ENCODE data around the gene C17orf113.

The C17orf113 gene
- total RNA-seq: 0.61 to 2.2 (median 1.1) reads per million in 4 donors

DNA sequence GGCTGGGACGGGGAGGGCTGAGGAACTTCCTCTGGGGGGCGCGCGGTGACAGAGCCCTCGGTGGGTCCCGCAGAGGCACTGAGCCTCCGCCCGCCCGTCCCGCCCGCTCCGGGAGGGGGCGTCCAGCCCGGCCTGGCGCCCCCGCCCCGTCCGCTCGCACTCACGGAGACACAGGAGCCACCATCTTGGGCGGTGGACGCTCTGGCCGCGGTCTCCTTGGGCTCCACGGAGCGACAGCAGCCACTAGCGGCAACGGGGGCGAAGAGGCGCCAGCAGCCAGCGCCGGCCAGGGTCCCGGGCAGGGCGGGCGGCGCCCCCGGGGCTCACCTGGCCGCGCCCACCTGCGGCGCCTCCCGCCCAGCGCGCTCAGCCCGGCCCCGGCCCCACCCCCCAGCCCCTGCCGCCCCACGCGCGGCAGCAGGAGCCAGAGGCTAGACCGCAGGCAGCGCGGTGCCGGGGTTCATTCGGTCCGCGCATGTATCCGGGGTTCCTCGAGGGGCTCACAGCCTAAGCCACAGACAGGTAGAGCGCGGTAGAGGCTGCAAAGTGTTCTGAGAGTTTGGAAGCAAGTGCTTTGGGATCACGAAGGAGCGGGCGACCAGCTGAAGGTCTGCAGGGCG lies at the start of gene C17orf113:
Gene C17orf113 (minus strand): TSS at position 209 of the 620 bp plus-strand sequence. CDS start 7,225 bp downstream, outside the sequence.
- DNase-seq: peak in 4 of 5 donors; percentile 15 to 32 (median 26)

DNA sequence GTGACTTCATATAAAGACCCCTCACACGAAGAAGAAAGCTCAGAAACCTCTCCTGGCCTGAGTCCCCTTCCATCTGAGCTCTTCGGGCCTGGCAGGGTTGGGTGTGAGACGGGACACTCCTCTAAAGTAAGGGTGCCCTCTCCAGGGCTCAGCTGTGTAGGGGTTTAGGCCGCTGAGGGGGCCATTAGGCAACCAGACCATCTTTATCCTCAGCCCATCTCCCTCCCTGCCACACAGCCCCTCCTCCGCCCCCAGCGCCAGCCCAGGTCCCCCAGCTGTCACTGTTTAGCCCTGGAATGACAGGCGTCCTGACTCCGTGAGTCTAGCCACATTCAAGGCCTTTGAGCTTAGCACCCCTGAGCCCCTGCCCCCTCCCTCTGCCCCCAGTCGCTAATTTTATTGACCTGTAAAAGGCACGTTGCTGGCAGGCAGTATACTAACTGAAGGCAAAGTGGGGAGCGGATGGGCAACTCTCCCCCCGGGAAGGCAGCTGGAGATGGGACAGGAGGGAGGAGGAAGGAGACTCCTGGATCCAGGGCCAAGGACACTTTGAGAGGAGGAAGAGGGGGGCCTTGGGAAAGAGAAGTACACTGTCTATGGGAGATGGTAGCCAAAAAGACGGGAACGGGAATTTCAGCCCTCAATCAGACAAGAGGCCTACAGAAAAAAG lies 48.5 kb upstream of the C17orf113 start:
- DNase-seq: no peak

DNA sequence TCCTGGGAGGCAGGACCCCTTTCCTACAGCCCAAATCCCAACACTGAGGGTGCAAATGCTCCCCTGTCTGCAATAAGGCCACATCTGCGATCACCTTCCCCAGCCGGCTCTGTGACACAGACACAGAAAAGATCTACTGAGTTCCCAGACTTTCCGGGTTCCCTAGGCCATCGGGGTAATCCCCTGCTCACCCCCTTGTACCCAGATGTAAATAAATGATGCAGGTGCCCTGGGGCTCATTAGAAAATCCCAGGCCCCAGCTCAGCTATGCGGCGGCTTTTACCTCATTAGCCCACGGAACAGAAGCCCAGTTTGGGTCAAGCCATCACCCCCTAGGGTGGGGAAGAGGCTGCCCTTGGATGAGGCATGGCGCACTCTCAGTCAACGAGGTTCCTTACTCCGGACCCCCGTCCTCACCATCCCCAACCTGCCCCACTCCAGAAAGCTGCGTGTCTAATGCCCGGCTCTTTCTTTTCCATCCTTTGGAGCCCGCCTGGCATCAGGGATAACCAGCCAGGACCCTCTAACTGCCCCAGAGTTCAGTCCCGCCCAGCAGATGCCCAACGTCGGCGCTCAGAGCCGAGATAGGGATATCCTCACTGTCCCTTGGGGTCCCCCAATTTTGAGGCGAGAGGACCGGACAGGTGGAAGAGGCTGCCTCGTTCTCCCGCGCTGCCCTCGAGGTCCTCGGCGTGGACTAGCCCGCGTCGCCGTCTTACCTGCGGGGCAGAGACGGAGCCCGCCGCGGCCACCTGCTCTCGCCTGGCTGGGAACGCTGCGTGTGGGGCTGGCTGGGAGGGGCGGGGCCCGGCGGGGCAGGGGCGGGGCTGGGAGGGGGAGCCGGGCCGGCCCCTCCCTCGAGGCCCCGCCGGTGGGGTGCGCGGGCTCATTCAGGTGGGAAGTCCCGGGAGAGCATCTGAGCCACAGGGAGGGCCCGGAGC lies 47.6 kb upstream of the C17orf113 start, which contains the start of gene ZNF385C:
Gene ZNF385C (minus strand): TSS at position 783 of the 941 bp plus-strand sequence. CDS start 35,417 bp downstream, outside the sequence.
- DNase-seq: peak in 3 of 5 donors; percentile 41 to 55 (median 46)

DNA sequence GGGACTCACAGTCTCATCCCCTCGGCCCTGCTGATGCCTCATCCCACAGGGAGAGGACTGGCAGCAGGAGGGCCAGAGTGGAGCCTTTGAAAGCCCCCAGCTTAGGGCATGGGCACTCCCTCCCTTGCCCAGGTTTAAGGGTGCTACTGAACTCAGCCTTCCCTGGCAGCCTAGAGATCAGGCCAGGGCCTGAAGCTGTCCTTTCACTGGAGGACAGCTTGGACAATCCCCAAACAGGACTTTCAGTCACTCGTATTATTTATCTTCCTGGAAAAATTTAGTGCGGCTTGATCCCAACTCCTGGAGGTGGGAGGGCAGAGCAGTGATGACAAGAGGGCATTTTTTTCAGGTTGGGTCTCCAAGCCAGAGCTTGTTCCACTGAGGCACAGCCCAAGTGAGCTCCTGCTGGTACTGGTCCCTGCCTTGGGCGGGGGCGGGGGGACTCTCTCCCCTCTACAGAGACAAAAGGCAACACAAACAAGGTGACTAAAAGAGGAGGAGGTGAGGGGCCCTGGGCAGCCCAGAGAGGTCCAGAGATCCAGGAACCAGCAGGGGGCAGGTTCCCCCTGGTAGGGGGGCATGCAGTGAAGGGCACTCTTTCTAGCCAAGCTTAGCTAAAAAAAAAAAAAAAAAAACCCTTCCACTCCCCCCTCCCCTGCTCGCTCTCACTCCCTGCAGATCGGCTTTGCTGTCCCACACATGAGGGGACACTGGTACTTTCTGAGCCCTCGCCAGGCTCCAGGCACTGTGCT lies 46.1 kb upstream of the C17orf113 start:
- DNase-seq: no peak

DNA sequence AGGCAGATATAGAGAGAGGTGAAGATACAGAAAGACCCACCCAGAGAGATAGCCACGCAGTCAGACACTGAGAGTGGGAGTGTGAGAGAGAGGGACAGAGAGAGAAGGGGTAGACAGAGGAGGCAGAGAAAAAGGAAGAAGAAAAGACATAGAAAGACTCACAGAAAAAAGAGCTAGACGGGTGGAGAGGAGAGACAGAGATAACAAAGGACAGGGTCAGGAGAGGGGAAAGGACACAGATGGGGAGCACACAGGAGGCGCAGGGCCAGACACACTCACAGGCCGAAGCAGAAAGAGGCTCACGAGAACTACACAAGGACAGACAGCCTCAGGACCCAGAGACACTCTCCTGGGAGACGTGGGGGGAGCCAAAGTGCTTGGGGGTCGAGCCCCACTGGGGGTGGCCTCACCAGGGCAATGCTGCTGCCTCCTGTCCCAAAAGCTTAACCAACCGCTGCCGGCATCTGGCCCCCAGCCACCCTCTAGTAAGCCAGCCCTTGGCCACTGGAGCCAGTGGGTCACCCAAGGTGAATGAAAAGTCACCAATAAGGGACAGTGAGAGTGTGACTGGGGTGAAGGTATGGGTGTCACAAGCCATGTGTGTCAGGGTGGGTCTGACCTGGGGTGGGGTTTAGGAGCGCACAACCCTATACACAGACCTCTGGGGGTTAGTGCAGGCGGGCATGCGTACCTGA lies 44.1 kb upstream of the C17orf113 start:
- DNase-seq: no peak

DNA sequence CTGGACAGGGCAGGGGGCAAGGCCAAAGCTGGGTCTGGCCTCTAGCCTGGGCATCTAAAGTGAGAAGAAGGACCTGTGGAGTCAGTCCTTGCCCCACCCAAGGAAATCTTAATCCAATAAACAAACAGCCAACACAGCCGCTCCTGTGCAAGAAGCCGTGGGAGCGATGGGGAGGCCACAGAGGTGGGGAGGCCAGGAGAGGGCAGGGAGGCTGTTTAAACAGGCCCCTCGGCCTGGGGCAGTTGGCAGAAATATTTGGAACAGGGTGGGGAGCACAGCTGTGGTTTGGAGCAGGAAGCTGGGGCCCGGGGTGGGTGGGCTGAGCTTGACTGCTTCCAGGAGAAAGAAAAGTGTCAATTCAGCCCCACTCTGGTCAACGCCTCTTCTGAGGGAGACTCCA lies 42.5 kb upstream of the C17orf113 start:
- no peak for DNase-seq

DNA sequence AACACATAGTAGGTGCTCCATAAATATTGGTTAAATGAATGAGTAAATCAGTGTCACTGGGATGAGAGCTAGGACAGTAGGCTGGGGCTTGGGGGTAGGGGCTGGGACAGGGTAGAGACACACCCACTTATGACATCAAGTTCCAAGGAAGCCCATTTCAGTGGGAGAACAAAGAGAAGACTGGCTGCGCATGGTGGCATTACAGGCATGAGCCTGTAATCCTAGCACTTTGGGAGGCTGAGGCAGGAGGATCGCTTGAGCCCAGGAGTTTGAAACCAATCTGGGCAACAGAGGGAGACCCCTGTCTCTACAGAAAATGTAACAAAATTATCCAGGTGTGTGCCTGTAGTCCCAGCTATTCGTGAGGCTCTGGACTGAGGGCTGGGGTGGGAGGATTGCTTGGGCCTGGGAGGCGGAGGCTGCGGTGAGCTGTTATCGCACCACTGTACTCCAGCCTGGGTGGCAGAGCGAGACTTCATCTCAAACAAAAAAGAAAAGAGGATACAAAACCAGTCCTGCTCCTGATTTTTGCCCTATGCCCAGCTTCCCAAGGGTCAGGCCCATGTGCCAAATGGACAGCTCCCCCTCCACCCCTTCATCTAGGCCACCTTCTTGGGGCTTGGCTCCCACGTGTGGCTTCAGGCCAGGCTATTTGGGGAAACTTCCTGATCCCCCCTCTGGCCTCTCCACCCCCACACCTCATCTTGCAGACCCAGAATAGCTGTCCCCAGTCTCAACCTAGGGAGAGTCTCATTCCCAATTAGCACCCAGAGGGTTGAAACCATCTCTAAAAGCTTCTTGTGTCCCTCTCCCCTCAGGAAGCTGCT lies 40.8 kb upstream of the C17orf113 start:
- DNase-seq: no peak

DNA sequence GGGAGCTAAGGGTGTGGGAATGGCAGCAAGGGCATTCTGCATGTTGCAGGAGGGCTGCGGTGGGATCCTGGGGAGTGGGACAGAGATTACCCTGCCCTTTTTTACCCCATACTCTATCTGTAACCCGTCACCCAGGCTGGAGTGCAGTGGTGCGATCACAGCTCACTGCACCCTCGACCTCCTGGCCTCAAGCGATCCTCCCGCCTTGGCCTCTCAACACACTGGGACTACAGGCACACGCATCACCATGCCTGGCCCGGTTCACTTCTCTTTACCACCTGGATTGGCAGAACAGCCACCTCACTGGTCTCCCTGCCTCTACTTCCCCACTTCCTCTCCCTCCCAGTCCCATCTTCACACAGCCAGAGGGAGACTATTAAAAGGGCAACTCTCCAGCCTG lies 38.3 kb upstream of the C17orf113 start:
- no peak for DNase-seq

DNA sequence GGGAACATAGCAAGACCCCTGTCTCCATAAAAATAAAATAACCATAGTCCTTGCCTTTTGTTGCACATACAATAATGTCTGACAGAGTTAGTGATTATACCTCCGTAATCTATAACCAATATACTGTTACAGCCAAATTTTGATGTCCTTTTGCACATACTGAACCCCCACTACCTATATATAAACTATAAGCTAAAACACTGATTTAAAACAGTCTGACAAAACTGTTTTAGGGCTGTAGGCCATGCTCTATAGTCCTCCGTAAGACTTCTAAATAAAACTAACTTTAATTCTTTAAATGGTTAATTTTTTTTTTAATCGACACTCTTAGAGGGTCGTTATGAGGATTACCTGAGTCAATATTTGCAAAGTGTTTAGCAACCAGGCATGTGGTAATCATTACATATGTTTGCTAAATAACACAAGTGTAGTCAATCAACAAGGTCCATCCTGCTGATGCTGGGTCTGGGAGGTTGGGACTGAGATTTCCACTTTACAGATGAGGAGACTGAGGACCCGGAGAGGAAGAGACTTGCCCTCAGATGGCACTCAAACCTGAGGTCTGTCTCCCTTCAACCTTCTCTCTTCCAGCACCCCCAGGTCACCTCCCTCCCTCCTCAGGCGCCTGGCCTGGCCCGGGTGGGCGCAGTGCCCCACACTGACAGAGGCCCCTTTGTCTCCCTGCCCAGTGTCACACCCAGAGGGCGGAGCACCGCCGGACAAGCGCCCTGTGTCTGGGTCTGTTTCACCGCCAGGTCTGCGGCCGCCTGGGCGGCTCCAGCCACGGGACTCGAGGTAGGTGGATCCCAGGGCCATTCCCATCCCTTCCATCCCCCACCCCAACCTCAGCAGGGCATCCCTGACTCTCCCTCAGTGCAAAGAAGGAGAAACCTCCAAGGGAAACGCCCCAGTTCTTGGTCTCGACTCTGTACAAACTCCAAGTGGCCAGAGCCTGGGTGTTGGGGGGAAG lies 37.6 kb upstream of the C17orf113 start:
- no peak for DNase-seq

DNA sequence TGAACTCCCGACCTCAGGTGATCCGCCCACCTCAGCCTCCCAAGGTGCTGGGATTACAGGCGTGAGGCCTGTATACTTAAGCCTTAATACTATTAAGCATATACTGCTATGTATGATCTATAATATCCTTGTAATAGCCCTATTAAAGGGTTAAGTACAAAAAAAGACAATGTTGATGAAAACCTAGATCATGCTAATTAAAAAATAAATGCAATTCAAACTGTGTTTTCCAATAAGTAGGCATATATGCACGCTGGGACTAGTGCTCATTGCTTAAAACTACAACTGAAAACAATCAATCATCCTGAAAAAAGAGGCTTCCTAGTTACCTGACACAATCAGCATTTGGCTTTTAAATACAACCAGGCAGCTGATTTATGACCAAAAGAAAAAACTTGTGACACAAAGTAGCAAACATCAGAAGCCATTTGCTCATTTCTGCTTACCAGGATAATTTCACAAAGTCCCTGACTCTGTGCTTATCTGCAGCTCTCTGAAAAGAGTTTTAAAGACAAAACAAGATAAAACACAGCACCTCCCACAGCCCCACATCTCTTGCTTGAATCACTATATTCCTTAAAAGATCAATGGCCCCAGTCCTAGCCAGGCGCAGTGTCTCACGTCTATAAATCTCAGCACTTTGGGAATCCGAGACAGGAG lies 36.8 kb upstream of the C17orf113 start:
- no peak for DNase-seq

DNA sequence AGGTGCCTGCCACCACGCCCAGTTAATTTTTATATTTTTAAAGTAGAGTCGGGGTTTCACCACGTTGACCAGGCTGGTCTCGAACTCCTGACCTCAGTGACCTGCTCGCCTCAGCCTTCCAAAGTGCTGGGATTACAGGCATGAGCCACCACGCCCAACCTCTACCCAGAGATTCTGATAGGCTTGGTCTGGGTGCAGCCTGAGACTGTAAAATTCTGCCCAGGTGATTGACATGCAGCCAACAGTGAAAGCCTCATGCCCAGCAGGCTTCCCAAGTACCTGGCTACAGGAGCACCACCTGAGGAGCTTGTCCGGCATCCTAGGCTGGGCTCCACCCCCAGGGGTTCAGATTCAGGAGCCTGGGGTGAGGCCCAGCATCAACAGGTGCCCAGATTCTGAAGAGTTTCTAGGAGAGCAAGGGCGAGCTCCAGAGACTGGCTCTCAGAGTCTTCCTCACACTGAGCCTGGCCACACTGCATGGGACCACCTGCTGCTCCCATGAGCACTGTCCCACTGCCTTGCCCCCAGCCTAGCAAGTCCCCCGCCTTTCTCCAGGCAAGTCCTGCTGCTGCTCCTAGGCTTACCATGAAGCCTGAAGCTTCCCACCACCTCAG lies 31.2 kb upstream of the C17orf113 start:
- DNase-seq: no peak

DNA sequence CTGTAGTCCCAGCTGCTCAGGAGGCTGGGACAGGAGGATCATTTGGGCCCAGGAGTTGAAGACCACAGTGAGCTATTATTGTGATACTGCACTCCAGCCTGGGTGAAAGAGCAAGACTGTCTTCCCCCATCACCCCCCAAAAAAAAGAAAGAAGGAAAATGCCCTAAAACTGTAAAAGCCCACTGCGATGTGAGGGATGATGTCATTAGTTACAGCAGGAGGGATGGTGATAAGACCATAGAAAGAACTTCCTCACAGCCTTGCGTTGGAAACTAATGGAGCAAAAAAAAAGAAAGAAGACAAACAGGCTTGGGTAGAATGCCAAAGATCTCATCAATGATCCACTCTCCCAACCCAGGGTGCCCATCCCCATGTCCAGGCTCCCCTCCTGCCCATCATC lies 29.1 kb upstream of the C17orf113 start:
- no peak for DNase-seq

DNA sequence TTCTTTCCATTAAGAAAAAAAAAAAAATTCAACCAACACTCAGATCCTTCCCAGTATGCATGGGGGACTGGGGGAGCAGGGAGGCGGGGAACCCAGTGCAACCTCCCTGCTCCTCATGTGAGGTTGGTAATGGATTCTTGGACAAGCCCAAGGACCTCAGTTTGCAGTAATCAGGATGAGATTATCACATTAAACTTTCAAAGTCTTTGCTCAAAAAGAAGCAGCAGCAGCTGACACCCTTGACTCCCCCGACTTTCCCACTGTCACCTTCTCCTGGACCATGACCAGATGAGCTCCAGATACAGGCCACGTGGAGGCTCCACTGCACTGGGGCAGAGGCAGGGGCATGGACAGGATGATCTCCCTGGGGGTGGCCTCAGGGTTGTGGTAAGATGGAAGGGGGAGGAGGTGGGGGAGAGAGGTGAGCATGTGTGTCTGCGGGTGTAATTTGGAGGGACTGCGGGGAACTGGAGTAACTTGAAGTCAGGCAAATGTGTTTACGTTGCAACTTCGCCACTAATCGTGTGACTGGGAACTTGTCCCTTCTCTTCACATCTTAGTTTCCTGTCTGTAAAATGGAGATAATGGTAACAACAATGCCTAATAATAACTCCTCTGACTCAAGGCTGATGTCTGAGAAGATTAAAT lies 28.1 kb upstream of the C17orf113 start:
- DNase-seq: no peak

DNA sequence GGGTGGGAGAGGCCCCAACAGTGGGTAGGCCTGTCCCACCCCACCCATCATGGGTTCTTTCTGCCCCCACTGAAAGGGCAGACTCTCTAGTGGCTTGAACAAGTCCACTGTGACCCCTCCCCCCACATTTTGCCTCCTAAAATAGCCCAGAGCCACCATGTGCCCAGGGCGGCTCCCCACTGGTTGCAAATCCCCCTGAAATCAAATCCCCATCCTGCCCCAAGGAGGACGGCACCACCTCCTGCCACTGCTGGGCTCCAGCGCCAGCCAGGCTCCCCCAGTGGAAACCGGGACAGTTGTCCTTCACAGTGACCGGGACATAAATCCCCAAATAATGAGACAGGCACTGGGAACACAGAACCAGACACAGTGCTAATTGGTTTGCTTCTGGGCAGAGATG lies 27.4 kb upstream of the C17orf113 start:
- no peak for DNase-seq

DNA sequence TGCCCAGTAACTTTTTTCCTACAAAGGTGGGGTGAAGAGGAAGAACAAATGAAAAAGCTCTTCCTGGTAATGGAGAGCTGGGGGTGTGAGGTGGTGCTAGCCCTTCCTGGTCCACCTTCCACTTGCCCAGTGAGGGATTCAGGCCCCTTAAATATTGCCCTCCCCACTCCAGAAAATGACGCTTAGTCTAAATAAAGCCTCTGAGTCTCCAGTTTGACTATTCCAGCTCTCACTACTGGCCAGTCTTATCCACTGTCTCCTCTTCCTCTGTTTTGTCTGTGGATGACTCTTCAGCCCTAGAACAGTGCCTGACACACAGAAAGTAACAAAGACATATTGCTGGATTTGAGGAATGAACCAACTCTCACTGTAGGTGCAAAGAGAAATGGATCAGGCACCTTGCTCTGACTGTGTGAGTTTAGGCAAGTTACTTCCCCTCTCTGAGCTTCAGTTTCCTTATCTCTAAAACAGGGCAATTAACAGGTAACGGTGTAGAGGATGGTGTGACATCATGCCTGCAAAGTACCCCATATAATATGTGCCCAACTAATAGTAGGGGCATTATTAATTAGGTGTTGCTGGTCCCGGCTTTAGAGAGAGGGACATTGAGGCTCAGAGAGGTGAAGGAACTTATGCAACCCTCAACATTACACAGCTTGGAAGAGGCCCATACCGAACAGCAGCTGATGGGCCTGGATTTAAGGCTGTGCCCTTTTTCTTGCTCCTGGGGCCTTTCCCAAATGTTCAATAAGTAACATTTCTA lies 26.6 kb upstream of the C17orf113 start:
- no peak for DNase-seq

DNA sequence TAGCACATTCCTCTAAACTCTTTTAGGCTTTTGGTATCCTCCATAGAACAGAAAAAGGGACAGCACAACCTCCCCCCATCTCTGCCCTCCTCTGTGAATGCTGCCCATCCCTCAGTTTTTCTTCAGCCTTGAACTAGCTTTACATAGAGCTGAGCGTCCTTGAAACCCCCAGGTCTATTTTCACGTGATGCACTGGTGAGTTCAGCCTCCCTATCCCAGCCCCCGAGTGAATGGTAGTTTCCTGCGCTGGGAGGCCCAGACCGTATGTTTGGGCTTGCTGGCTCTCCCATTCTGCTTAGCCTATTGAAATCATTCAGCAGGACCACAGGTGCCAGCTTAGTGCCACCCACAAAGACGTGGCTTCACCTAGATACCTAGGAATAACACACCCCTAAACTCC lies 25.4 kb upstream of the C17orf113 start:
- DNase-seq: no peak

Data from T-helper 1 cell (primary cell).